GM12878 (cell line): ENCODE results near the gene VPS39. TPM values are rescaled to one million over a fixed set of nuclear protein-coding genes. Genes with fewer than 3 reads are reported as not detected.

ENCODE experiments used
- ATAC-seq: fragments of 200-7000 bp; cut with Tn5 transposase; 3 replicates; pipeline ENCODE4 v1.9.1; 2020; ENCODE audit warnings: mild to moderate bottlenecking, moderate library complexity
- BruUV-seq: library from RNA; stranded (reverse); fragments of 400-500 nt; replicated peaks from 2 replicates; lab custom pipeline; 2021; lab: Mats Ljungman, UMichigan
- CTCF ChIA-PET: fragments of 300-600 bp; sonication (Branson Sonifier 250); formaldehyde crosslinking; extraction: SDS; loops from one replicate; lab custom pipeline; 2021; ENCODE audit warnings: inconsistent platforms; lab: Yijun Ruan, JAX
- POLR2A ChIA-PET: fragments of 350-600 bp; formaldehyde crosslinking; extraction: SDS; loops from one replicate; lab custom pipeline; 2021; ENCODE audit warnings: inconsistent platforms; lab: Charles Lee
- RAD21 ChIA-PET: fragments of 300-600 bp; sonication (Branson Sonifier 250); formaldehyde crosslinking; loops from one replicate; lab custom pipeline; 2023; ENCODE audit warnings: antibody characterized with exemption; ENCODE audit not compliant: unreplicated experiment; lab: Charles Lee
- SMC1A ChIA-PET: fragments of 300-600 bp; sonication (Branson Sonifier 250); formaldehyde crosslinking; loops from one replicate; lab custom pipeline; 2023; ENCODE audit not compliant: unreplicated experiment, uncharacterized antibody; lab: Charles Lee
- DNase-seq: peaks from one replicate; pipeline ENCODE4 v3.0.0-alpha.2; 2011; ENCODE audit warnings: low read depth, low spot score
- FAIRE-seq: peaks from 3 replicates; lab custom pipeline; 2011; peaks lifted over from hg19 to GRCh38; lab: Jason Lieb, UNC
- H2AFZ ChIP-seq: 2 replicates; pipeline ENCODE4 v1.6.0; 2011; ENCODE audit warnings: low read depth, low read length, control low read depth; ENCODE audit not compliant: control insufficient read depth
- H3K27ac ChIP-seq: 2 replicates; pipeline ENCODE4 v1.5.1; 2011; ENCODE audit warnings: control low read depth; ENCODE audit not compliant: control insufficient read depth, insufficient read depth
- H3K27me3 ChIP-seq, 2 experiments: replicated peaks in 1 of 2; 2 replicates each; pipeline versions ENCODE4 v1.6.0 to v1.6.1; 2011; ENCODE audit warnings: low read length in 1 of 2; ENCODE audit not compliant: control insufficient read depth in 2 of 2, insufficient read depth in 2 of 2
- H3K36me3 ChIP-seq, 2 experiments: 2 replicates each; pipeline ENCODE4 v1.5.1; 2011; ENCODE audit warnings: low read length in 1 of 2; ENCODE audit not compliant: control insufficient read depth in 2 of 2, insufficient read depth in 2 of 2
- H3K4me1 ChIP-seq: 2 replicates; pipeline ENCODE4 v1.6.1; 2011; ENCODE audit warnings: mild to moderate bottlenecking, low read length, moderate library complexity, mixed read lengths; ENCODE audit not compliant: control insufficient read depth, insufficient read depth
- H3K4me2 ChIP-seq: 2 replicates; pipeline ENCODE4 v1.6.0; 2011; ENCODE audit warnings: control low read depth; ENCODE audit not compliant: control insufficient read depth, insufficient read depth
- H3K4me3 ChIP-seq: fragments of 200-600 bp; sonication (generic); 2 replicates; pipeline ENCODE4 v1.5.1; 2016
- H3K79me2 ChIP-seq: 2 replicates; pipeline ENCODE4 v1.6.0; 2011; ENCODE audit warnings: low read length; ENCODE audit not compliant: control insufficient read depth, insufficient read depth
- H3K9ac ChIP-seq: 2 replicates; pipeline ENCODE4 v1.8.0; 2011; ENCODE audit warnings: low read length, control low read depth, mixed read lengths; ENCODE audit not compliant: control insufficient read depth, insufficient read depth
- H3K9me3 ChIP-seq: replicated peaks from 3 replicates; pipeline ENCODE4 v1.5.1; 2011; ENCODE audit warnings: mild to moderate bottlenecking, low read length; ENCODE audit not compliant: control insufficient read depth, insufficient read depth
- H4K20me1 ChIP-seq: 2 replicates; pipeline ENCODE4 v1.6.0; 2011; ENCODE audit not compliant: control insufficient read depth, insufficient read depth
- BHLHE40 ChIP-seq, 2 experiments: fragments of 450-650 bp in 1 of 2; IDR thresholded peaks; 2 replicates each; pipeline ENCODE4 v1.6.1; 2011 to 2017; ENCODE audit warnings: low read depth in 2 of 2, borderline replicate concordance in 1 of 2, improper control_type of control experiment in 1 of 2, low read length in 1 of 2, mild to moderate bottlenecking in 1 of 2
- CBFB ChIP-seq: IDR thresholded peaks from 2 replicates; pipeline ENCODE4 v1.6.1; 2016; ENCODE audit warnings: antibody characterized with exemption, low read depth
- CEBPB ChIP-seq, 2 experiments: fragments of 150-350 bp in 1 of 2; IDR thresholded peaks; 2 replicates each; pipeline ENCODE4 v1.6.1; 2012 to 2014; ENCODE audit warnings: low read depth in 2 of 2, low read length in 2 of 2, borderline replicate concordance in 1 of 2, inconsistent platforms in 1 of 2
- DPF2 ChIP-seq: fragments of 450-650 bp; IDR thresholded peaks from 2 replicates; pipeline ENCODE4 v1.6.1; 2017; ENCODE audit warnings: mild to moderate bottlenecking
- FOXK2 ChIP-seq: fragments of 450-650 bp; IDR thresholded peaks from 2 replicates; pipeline ENCODE4 v1.6.1; 2017; ENCODE audit warnings: mild to moderate bottlenecking, moderate library complexity
- IKZF1 ChIP-seq: fragments of 450-650 bp; conservative IDR thresholded peaks from 2 replicates; pipeline ENCODE4 v1.6.1; 2017; ENCODE audit warnings: antibody characterized with exemption, mild to moderate bottlenecking
- NFIC ChIP-seq: IDR thresholded peaks from 2 replicates; pipeline ENCODE4 v1.6.1; 2012; ENCODE audit warnings: low read depth, mild to moderate bottlenecking, inconsistent platforms, low read length, moderate library complexity
- POLR2AphosphoS2 ChIP-seq: IDR thresholded peaks from 2 replicates; pipeline ENCODE4 v1.6.1; 2011; ENCODE audit warnings: low read depth, mild to moderate bottlenecking, low read length, improper control_type of control experiment, moderate library complexity
- POU2F2 ChIP-seq: IDR thresholded peaks from 3 replicates; pipeline ENCODE4 v1.6.1; 2011; ENCODE audit warnings: low read depth, mild to moderate bottlenecking, low read length, borderline replicate concordance
- RAD21 ChIP-seq: IDR thresholded peaks from 2 replicates; pipeline ENCODE4 v1.6.1; 2011; ENCODE audit warnings: mild to moderate bottlenecking, low read depth, low read length, moderate library complexity; ENCODE audit not compliant: insufficient read depth
- RB1 ChIP-seq: fragments of 450-650 bp; formaldehyde crosslinking; IDR thresholded peaks from 2 replicates; pipeline ENCODE4 v1.6.1; 2017; ENCODE audit warnings: mild to moderate bottlenecking, borderline replicate concordance
- SPI1 ChIP-seq: IDR thresholded peaks from 2 replicates; pipeline ENCODE4 v1.6.1; 2011; ENCODE audit warnings: low read depth, mild to moderate bottlenecking, low read length, moderate library complexity, borderline replicate concordance; ENCODE audit not compliant: insufficient read depth
- ZNF384 ChIP-seq: IDR thresholded peaks from 2 replicates; pipeline ENCODE4 v1.6.1; 2012; ENCODE audit warnings: low read depth, mild to moderate bottlenecking, low read length, improper control_type of control experiment, borderline replicate concordance
- WGBS: methylation state at CpG from one replicate; pipeline ENCODE4 v1.1.6; 2016; ENCODE audit warnings: low lambda C conversion rate; ENCODE audit not compliant: insufficient replicate concordance, insufficient coverage; ENCODE audit errors: missing lambda C conversion rate; 5-methylcytosine and 5-hydroxymethylcytosine counted together
- in situ Hi-C: fragments of 300-500 bp; cut with MboI; formaldehyde crosslinking; loops from 9 replicates; pipeline ENCODE4 v1.14.3; 2018; ENCODE audit warnings: mixed read lengths
- intact Hi-C: fragments of 100-400 bp; cut with micrococcal nuclease; formaldehyde crosslinking; loops from one replicate; pipeline ENCODE4 v1.14.2; 2022; ENCODE audit not compliant: unreplicated experiment
- polyA plus RNA-seq, 11 experiments: library from polyadenylated mRNA; depleted of rRNA in 4 of 11; unstranded in 6 of 11; stranded (reverse) in 5 of 11; fragments of >200 nt; fragmentation: Nextera tagmentation in 4 of 11; fragmentation: Illumina TruSeq in 1 of 11; extraction: Ambion mirVana in 4 of 11; extraction: Trizol in 1 of 11; gene quantifications; 1 replicate in 1 of 11; 2 replicates in 10 of 11; pipeline versions ENCODE4 v1.2.1 to v1.2.3, GENCODE V29; 2011 to 2016; ENCODE audit warnings: inconsistent platforms in 2 of 11, missing spikeins in 2 of 11, low read depth in 1 of 11
- total RNA-seq, 4 experiments: library from RNA; depleted of rRNA in 3 of 4; stranded (reverse); fragments of >200 nt in 3 of 4; fragmentation: Illumina TruSeq in 1 of 4; extraction: Trizol in 1 of 4; gene quantifications; 2 replicates each; pipeline versions ENCODE4 v1.2.1 to v1.2.3, GENCODE V29; 2013 to 2021
- TF ChIP-seq, protein P1 (sequence below): IDR thresholded peaks from 2 replicates; pipeline ENCODE4 v1.6.1; 2012; ENCODE audit warnings: improper control_type of control experiment, low read depth, low read length; ENCODE audit not compliant: insufficient replicate concordance
- TF ChIP-seq, protein P2 (sequence below): IDR thresholded peaks from 2 replicates; pipeline ENCODE4 v1.6.1; 2012; ENCODE audit warnings: low read depth, low read length, improper control_type of control experiment

The VPS39 gene
- total and polyA plus RNA-seq, 10 of the 15 experiments (the other 5 are each of a cell fraction or from before 2014, with no cell fraction given) = 4.9 to 50.0 (median 36.2) TPM

DNA sequence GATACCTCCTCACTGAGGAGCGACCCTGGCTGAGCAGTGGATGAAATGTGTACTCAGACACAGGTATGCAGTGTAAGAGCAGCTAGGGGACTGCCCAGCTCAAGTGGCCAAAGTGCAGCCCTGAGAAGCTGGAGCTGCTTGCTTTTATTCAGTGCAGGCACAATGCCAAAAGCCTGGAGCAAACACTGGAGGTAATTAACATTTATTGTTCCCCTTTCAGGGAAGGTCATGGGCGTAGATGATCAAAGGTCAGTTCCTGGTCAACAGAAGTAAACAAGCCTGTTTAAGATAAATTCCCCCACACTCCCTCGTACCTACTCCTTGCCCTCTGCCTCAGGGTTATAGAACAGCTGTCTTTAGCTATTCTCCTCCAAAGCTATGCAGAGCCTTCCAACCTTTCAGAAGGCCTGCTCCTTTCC is 69.1 kb downstream of the VPS39 start:
- intact Hi-C loops (no loop called here), in situ Hi-C loops (no loop called here)
- H3K9me3 ChIP-seq = no peaks in the 10 kb centered on the region
- no peaks in the 10 kb centered on the region; a peak in 1 of 4 replicates for H3K27me3 ChIP-seq
- no peaks in the 10 kb centered on the region for H3K4me1 ChIP-seq
- H3K36me3 ChIP-seq = no peaks in the 10 kb centered on the region
- H3K9ac ChIP-seq = no peak overlapping the region
- no peak overlapping the region for H3K4me3 ChIP-seq
- H2AFZ ChIP-seq = no peak overlapping the region
- RAD21 ChIA-PET = interaction anchor here (1.3 to 1.5 kb wide), 2 partner anchors 53 to 246 kb away, joined by 4 read pairs; no protein-coding TSS in a partner anchor
- H3K79me2 ChIP-seq = no peaks in the 10 kb centered on the region
- TF ChIP-seq RAD21 (no peak), FOXK2 (no peak), IKZF1 (no peak), POLR2AphosphoS2 (no peak), DPF2 (no peak), CEBPB (IDR thresholded peaks at IDR 0.05; ENCODE audit: borderline replicate concordance in 1 of 2, low read depth in 2 of 2, low read length in 2 of 2) (no peak), ZNF384 (no peak), RB1 (no peak), POU2F2 (no peak), CBFB (no peak), BHLHE40 (IDR thresholded peaks at IDR 0.05; ENCODE audit: borderline replicate concordance in 1 of 2, low read depth in 2 of 2, low read length in 1 of 2) (no peak), NFIC (no peak), SPI1 (no peak)
- TF ChIP-seq, protein P1, sequence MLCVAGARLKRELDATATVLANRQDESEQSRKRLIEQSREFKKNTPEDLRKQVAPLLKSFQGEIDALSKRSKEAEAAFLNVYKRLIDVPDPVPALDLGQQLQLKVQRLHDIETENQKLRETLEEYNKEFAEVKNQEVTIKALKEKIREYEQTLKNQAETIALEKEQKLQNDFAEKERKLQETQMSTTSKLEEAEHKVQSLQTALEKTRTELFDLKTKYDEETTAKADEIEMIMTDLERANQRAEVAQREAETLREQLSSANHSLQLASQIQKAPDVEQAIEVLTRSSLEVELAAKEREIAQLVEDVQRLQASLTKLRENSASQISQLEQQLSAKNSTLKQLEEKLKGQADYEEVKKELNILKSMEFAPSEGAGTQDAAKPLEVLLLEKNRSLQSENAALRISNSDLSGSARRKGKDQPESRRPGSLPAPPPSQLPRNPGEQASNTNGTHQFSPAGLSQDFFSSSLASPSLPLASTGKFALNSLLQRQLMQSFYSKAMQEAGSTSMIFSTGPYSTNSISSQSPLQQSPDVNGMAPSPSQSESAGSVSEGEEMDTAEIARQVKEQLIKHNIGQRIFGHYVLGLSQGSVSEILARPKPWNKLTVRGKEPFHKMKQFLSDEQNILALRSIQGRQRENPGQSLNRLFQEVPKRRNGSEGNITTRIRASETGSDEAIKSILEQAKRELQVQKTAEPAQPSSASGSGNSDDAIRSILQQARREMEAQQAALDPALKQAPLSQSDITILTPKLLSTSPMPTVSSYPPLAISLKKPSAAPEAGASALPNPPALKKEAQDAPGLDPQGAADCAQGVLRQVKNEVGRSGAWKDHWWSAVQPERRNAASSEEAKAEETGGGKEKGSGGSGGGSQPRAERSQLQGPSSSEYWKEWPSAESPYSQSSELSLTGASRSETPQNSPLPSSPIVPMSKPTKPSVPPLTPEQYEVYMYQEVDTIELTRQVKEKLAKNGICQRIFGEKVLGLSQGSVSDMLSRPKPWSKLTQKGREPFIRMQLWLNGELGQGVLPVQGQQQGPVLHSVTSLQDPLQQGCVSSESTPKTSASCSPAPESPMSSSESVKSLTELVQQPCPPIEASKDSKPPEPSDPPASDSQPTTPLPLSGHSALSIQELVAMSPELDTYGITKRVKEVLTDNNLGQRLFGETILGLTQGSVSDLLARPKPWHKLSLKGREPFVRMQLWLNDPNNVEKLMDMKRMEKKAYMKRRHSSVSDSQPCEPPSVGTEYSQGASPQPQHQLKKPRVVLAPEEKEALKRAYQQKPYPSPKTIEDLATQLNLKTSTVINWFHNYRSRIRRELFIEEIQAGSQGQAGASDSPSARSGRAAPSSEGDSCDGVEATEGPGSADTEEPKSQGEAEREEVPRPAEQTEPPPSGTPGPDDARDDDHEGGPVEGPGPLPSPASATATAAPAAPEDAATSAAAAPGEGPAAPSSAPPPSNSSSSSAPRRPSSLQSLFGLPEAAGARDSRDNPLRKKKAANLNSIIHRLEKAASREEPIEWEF = no peak
- TF ChIP-seq, protein P2, sequence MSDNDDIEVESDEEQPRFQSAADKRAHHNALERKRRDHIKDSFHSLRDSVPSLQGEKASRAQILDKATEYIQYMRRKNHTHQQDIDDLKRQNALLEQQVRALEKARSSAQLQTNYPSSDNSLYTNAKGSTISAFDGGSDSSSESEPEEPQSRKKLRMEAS = no peak
- no peak overlapping the region for H3K4me2 ChIP-seq
- BruUV-seq = no TSS peak
- DNase-seq = no peak
- SMC1A ChIA-PET = interaction anchor here (1.0 to 1.7 kb wide), 6 partner anchors 9 to 246 kb away, joined by 3 to 5 read pairs (median 3); no protein-coding TSS in a partner anchor
- POLR2A ChIA-PET = no interaction called here
- no peaks in the 10 kb centered on the region for H4K20me1 ChIP-seq
- no peak for FAIRE-seq
- ATAC-seq = no peak
- H3K27ac ChIP-seq = no peak overlapping the region
- WGBS = 0% methylated on average over 3 of the region's 3 CpGs
- CTCF ChIA-PET = interaction anchor here (0.7 to 2.8 kb wide), 18 partner anchors 9 to 366 kb away, joined by 3 to 16 read pairs (median 4); no protein-coding TSS in a partner anchor
